ENCODE measurements around the gene STPG1.

Gene STPG1

GRCh38 chr1:24455272-24455671 is 41.7 kb upstream of the STPG1 start:
- TF ChIP-seq ZNF560 (tag by site-specific recombination; IDR thresholded peaks at IDR 0.05; ENCODE audit: borderline replicate concordance) (no peak), ZNF133 (tag by site-specific recombination; IDR thresholded peaks at IDR 0.05) (no peak), ZBTB44 (tag by site-specific recombination; IDR thresholded peaks at IDR 0.05) (no peak), ZNF48 (tag by site-specific recombination; IDR thresholded peaks at IDR 0.05) (no peak), ZNF175 (tag by site-specific recombination; IDR thresholded peaks at IDR 0.05) (no peak), ZNF600 (tag by site-specific recombination; IDR thresholded peaks at IDR 0.05) (no peak), ZNF26 (tag by site-specific recombination; IDR thresholded peaks at IDR 0.05) (no peak), ZNF202 (tag by site-specific recombination; IDR thresholded peaks at IDR 0.05; ENCODE audit: borderline replicate concordance) (no peak), ZBTB7A (tag by site-specific recombination; IDR thresholded peaks at IDR 0.05; ENCODE audit: low read depth) (no peak), SP2 (tag by site-specific recombination; IDR thresholded peaks at IDR 0.05) (no peak), ZNF561 (tag by site-specific recombination; IDR thresholded peaks at IDR 0.05; ENCODE audit: borderline replicate concordance) (no peak), ZNF660 (tag by site-specific recombination; IDR thresholded peaks at IDR 0.05) (no peak), ZNF335 (tag by site-specific recombination; conservative IDR thresholded peaks at IDR 0.05) (no peak), ZNF10 (tag by site-specific recombination; IDR thresholded peaks at IDR 0.05) (no peak), ZNF558 (tag by site-specific recombination; IDR thresholded peaks at IDR 0.05) (no peak), ZNF473 (tag by site-specific recombination; IDR thresholded peaks at IDR 0.05) (no peak)
- H3K9me3 ChIP-seq (ENCODE audit: control insufficient read depth, insufficient read depth, low read depth, low read length): no peaks in the 10 kb centered on the region
- H3K4me3 ChIP-seq (ENCODE audit: low read depth, low read length): no peak overlapping the region
- H3K27ac ChIP-seq (ENCODE audit: extremely low read depth, low read depth, low read length): no peak overlapping the region
- CTCF ChIA-PET: no interaction called here
- no peaks in the 10 kb centered on the region for H3K4me1 ChIP-seq (ENCODE audit: control insufficient read depth, insufficient read depth, low read length)
- peaks cover 3 to 84% of the 10 kb centered on the region in 2 experiments; a peak in 2 of 3 replicates for H3K36me3 ChIP-seq (ENCODE audit: control insufficient read depth in 2 of 2, insufficient read depth in 1 of 2, low read length in 2 of 2)
- POLR2A ChIA-PET: no interaction called here

- Histone ChIP-seq H3K27ac (ENCODE audit: extremely low read depth, low read depth, low read length) (no peak overlapping the region), H3K9me3 (ENCODE audit: control insufficient read depth, insufficient read depth, low read depth, low read length) (no peaks in the 10 kb centered on the region), H3K4me1 (ENCODE audit: control insufficient read depth, insufficient read depth, low read length) (no peaks in the 10 kb centered on the region), H3K36me3 (ENCODE audit: control insufficient read depth in 2 of 2, insufficient read depth in 1 of 2, low read length in 2 of 2) (peaks cover 3 to 84% of the 10 kb centered on the region in 2 experiments; a peak in 2 of 3 replicates), H3K4me3 (ENCODE audit: low read depth, low read length) (no peak overlapping the region)
- ChIA-PET POLR2A (no interaction called here), CTCF (interaction anchor here (0.6 kb wide), 1 partner anchor 146 kb away, joined by 3 read pairs; no protein-coding TSS in a partner anchor)
- TF ChIP-seq ZNF658 (tag by site-specific recombination; IDR thresholded peaks at IDR 0.05) (no peak), ZNF707 (tag by site-specific recombination; IDR thresholded peaks at IDR 0.05) (no peak), ZXDB (tag by site-specific recombination; IDR thresholded peaks at IDR 0.05) (no peak), ZNF792 (tag by site-specific recombination; IDR thresholded peaks at IDR 0.05) (no peak), ZNF114 (tag by site-specific recombination; IDR thresholded peaks at IDR 0.05) (no peak), HOXD13 (CRISPR knock-in tag; IDR thresholded peaks at IDR 0.05; ENCODE audit: borderline replicate concordance) (no peak), ZNF121 (tag by site-specific recombination; IDR thresholded peaks at IDR 0.05) (no peak), ZNF548 (tag by site-specific recombination; IDR thresholded peaks at IDR 0.05) (no peak), ZNF791 (tag by site-specific recombination; IDR thresholded peaks at IDR 0.05) (no peak), IKZF3 (tag by site-specific recombination; IDR thresholded peaks at IDR 0.05) (no peak), SP3 (tag by site-specific recombination; IDR thresholded peaks at IDR 0.05) (no peak), TSHZ1 (tag by site-specific recombination; IDR thresholded peaks at IDR 0.05; ENCODE audit: borderline replicate concordance) (no peak), ZNF335 (tag by site-specific recombination; conservative IDR thresholded peaks at IDR 0.05) (no peak), ZNF561 (tag by site-specific recombination; IDR thresholded peaks at IDR 0.05; ENCODE audit: borderline replicate concordance) (no peak), ZNF621 (tag by site-specific recombination; IDR thresholded peaks at IDR 0.05) (no peak), ZNF514 (tag by site-specific recombination; IDR thresholded peaks at IDR 0.05) (no peak), ZNF626 (tag by site-specific recombination; IDR thresholded peaks at IDR 0.05) (no peak)
Observed at GRCh38 chr1:24454673-24455072, 41.1 kb upstream of the STPG1 start.

Data from HEK293 (cell line).